HL-60/S4 treated with phorbol 12-myristate 13-acetate at 8.2 ng/mL for 4 days and 3 days (cell line): ENCODE results near the gene ELF1.
"Not testable (repeated sequence)": the region's sequence is repeated elsewhere in the genome, so short reads cannot be mapped to it uniquely, and the experiment has no call there.

Experiments used
- in situ Hi-C: fragments of 300-500 bp; cut with MboI; formaldehyde crosslinking; loops from 2 replicates; pipeline ENCODE4 v1.15.0; 2022; ENCODE audit warnings: low sequenced_read_pairs

ELF1 gene

GRCh38 chr13:40984668-40985366 lies 34.3 kb downstream of the ELF1 start:
- in situ Hi-C loops = no loop called here

GRCh38 chr13:40983725-40984667 lies 35.1 kb downstream of the ELF1 start:
- in situ Hi-C loops = no loop called here

GRCh38 chr13:40983259-40983658 lies 35.9 kb downstream of the ELF1 start:
- in situ Hi-C loops = no loop called here

GRCh38 chr13:40982772-40983171 lies 36.3 kb downstream of the ELF1 start:
- in situ Hi-C loops = no loop called here

GRCh38 chr13:40981949-40982348 lies 37.2 kb downstream of the ELF1 start:
- in situ Hi-C loops = no loop called here

GRCh38 chr13:40981361-40981760 lies 37.8 kb downstream of the ELF1 start:
- in situ Hi-C loops = no loop called here

- in situ Hi-C loops = no loop called here
These were observed 38.7 kb downstream of the ELF1 start for GRCh38 chr13:40980461-40980860.

- in situ Hi-C loops = no loop called here
These were observed 39.9 kb downstream of the ELF1 start for GRCh38 chr13:40979232-40979631.

GRCh38 chr13:40978109-40978508 lies 41.0 kb downstream of the ELF1 start:
- in situ Hi-C loops = not testable (repeated sequence)

- in situ Hi-C loops = no loop called here
These were observed 43.7 kb downstream of the ELF1 start for GRCh38 chr13:40975441-40975840.

- in situ Hi-C loops = no loop called here
These were observed 44.4 kb downstream of the ELF1 start for GRCh38 chr13:40974460-40975407.

- in situ Hi-C loops = no loop called here
These were observed 45.7 kb downstream of the ELF1 start for GRCh38 chr13:40973409-40973808.

- in situ Hi-C loops = no loop called here
These were observed 47.8 kb downstream of the ELF1 start for GRCh38 chr13:40971321-40971720.

GRCh38 chr13:40970803-40971202 lies 48.3 kb downstream of the ELF1 start:
- in situ Hi-C loops = no loop called here

GRCh38 chr13:40969169-40969901 lies 49.8 kb downstream of the ELF1 start:
- in situ Hi-C loops = no loop called here

GRCh38 chr13:40968416-40969000 lies 50.6 kb downstream of the ELF1 start:
- in situ Hi-C loops = no loop called here

GRCh38 chr13:40966298-40966697 lies 52.8 kb downstream of the ELF1 start:
- in situ Hi-C loops = no loop called here

GRCh38 chr13:40963927-40964326 lies 55.2 kb downstream of the ELF1 start:
- in situ Hi-C loops = no loop called here

- in situ Hi-C loops = no loop called here
These were observed 57.3 kb downstream of the ELF1 start for GRCh38 chr13:40961826-40962225.

GRCh38 chr13:40961214-40961613 lies 57.9 kb downstream of the ELF1 start:
- in situ Hi-C loops = no loop called here
